ENCODE data around the gene KCNF1.
"Not testable (repeated sequence)": the region's sequence is repeated elsewhere in the genome, so short reads cannot be mapped to it uniquely, and the experiment has no call there.

KCNF1 gene

DNA sequence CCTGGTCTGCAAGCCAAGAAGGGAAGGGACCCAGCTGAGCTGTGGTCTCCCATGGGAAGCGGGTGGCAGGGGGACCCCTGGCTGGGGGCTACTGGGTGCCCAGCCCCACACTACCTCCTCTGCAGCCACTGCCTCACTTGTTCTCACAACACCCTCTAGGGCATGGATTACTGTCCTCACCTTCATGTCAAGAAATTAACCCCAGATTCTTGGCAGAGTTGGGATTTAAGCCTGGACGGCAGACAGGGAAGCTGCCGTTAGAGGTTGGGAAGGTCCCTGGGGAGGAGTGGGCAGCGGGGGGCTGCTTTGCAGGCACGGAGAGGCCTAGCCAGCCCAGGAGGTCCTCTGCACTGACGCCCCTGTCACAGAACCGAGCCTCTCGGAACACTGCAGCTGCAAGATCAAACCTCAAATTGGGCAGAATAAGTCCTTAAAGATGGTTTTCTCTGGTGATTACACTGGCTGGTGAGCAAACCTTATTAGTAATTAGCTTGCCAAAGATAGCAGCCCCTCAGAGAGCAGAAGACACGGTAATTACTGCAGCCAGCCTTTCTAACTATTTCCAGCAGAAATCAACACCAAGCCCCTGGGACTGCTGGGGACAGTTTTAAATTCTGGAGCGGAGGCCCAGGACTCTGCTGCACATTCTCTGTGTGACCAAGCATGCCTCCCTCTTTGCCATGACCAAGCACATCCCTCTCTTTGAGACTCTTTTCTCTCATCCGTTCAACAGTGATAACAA is 35.9 kb downstream of the KCNF1 start:
- DNase-seq: no peak

DNA sequence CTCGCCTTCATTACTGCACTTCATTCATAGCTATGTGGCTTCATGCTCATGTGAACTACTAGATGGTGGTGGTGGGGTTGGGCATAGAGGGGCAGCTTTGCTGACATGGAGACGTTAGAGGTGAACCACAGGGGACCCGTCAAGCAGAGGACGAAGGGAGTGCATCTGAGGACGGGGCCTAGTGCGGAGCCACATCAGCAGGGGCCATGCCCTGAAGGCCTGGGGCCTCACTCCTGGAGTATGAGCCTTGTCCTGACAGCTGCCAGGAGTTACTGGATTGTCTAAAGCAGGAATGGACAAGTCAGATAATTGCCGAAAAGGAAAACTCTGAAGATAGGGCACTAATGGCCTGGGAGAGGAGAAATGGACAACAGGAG is 36.4 kb downstream of the KCNF1 start:
- no peak for DNase-seq

DNA sequence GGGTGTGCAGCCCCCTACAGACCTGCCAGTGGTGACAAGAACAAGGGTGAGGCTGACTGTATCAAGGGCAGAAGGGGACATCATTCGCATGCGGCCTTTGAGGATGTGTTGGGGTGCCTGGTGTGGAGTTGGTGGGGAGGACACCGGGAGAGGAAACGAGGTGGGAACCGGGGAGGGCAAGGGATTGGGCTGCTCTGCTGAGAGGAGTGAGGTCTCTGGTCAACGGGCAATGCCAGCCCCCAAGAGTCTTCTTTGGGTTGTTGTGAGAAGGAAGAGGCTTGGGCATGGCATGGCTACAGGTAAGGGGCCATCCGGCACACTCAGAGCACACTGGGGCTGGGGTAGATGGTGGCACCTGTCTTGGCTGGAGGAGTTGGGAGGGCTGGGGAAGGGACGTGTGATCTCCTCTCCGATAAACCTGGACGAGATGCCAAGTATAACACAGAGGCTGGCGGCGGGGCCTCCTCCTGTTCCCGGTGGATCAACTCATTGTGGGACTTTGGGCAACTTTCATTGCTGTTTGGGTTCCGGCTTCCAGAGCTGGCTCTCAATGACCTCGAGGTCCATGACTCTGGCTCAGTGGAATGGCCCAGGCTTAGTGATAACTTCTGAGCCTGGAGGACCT is 37.0 kb downstream of the KCNF1 start:
- no peak for DNase-seq

DNA sequence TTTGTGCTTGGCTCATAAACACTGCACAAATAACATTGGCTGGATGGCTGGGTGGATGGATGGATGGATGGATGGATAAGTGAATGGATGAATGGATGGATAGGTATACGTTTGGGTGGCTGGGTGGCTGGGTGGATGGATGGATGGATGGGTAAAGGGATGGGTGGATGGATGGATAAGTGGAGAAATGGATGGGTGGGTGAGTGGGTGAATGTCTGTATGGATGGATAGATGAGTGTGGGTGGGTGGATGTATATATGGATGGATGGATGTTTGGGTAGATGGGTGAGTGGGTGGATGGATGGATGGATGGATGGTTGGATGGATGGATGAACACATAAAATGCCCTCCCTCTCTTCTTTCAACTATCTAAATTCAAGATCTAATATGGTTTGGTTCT is 38.1 kb downstream of the KCNF1 start:
- DNase-seq: no peak

DNA sequence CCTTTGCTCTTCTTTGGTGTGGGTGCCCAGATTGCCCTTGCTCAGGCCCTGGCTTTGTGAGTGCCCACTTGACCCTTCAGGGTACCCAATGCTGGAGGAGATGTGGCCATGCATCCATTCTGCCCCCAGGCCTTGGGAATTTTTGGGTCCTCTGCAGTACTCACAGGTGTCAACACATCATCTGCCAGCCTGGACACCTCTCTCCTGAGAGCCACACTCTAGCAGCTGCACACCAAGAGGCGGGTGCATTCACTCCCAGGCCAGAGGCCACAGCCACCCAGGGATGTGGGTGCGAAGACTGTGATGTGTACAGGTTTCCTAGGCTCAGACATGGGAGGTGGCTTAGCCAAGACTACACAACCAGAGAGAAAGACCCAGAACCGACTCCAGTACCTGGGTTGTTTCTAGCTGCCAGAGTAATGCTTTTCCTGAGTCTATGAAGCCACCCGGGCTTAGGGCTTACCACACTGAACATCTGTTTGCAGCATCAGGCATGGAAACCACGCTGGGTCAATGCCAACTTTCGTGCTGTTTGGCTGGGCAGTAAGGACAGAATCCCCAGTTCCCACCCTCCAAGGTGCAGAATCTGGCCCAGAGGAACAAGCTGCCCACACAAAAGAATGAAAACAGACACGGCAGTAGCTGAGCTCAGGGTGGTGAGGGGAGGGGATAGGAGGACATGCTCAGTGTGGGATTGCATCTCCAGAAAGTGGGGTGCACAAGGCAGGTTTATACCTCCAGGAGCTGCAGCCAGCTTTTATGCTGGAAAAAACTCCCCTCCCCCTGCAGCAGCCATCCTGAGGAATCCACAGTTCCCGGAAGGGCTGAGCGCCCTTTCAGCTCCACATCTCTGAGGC is 40.1 kb downstream of the KCNF1 start:
- DNase-seq: no peak

DNA sequence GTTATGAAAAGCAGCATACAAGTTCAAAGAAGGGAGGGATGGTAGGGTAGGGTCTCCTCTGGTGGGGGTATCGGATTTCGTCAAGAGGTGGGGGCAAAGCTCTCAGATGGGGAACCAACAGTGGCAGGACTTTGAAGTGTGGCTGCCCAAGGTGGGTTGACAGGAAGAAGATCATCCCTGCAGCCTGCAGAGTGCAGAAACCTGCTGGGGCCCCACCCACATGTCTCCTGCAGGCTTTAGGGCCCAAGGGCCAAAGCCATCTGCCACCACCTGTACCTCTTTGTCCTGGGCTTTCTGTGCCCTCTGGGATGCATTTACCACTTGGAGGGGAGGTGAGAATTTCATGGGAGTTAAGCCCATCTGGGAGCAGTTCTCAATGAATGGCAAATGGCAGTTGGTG is 42.7 kb downstream of the KCNF1 start:
- no peak for DNase-seq

DNA sequence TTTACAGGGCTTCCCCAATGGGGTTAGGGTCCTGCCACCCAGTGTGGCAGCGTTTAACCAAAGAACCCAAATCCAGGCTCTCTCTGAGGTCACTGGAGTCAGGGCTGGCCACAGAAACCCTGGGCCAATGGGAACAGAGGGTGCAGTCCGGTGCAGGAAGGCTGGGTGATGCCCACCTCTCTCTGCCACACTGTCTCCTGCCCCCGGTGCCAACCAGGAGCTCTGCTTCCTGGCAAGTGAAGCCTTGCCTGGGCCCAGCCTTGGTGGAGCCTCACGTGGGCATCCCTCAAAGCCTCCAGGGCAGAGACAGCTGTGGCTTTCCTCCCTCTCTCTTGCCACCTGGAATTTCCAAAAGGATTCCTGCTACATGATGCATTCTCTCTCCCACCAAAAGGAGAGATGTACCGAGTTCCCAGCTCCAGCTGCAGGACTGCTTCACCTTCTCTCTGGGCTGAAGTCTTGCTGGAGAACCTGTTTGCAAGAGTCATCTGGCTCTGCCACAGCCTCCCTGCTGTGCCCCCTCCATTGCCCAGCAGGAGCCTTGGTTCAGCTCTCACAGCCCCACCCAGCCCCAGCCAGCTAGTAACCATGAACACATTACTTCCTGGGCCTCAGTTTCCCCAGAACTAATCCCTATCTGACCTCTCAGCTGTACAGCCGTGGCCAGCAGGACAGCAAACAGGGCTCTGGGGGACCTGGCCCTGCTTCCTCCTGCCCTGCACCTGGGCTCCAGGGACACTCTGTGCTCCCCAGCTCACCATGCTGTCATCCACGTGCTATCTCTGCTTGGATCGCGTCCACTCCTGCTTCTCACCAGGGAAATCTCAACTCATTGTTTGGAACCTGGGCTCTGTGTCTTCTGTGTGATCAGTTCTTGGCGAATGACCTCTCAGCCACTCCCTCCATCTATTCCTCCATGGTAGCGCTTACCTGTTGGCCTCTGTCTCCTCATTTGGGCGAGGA is 43.4 kb downstream of the KCNF1 start:
- DNase-seq: no peak

DNA sequence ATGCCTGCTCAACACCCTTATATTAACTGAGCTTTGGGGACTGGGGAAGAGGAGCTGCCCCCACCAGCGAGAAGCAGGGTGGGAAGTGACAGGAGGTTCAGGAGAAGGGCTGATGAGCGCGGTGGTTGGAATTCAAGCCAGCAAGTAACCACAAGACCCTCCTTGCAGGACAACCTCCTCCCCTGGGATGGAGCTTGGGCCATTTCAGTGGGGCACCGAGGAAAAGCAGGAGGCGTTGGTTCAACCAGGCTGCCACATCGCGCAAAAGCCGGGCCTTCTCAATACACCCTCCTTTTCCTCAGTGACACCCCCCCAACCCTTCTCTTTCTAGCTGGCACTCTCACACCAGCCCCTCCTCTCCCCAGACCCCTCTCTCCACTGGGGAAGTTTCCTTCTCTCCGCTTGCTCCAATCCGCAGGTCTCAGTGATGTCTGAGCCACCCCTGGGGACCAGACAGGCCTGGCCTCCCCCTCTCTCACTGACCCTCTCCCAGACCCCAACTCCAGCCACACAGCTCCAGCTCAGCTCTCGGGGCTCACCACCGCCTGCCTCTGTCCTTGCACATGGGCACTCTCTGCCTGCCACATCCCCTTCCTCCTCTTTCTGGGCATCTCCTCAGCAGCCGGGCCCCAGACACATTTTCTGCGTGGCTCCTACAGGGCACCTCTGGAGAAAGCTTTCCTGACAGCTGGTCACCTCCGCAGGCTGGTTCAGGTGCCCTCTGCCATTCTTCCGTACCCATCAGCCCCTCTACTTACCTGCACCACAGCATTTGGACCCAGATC is 44.5 kb downstream of the KCNF1 start:
- DNase-seq: no peak

DNA sequence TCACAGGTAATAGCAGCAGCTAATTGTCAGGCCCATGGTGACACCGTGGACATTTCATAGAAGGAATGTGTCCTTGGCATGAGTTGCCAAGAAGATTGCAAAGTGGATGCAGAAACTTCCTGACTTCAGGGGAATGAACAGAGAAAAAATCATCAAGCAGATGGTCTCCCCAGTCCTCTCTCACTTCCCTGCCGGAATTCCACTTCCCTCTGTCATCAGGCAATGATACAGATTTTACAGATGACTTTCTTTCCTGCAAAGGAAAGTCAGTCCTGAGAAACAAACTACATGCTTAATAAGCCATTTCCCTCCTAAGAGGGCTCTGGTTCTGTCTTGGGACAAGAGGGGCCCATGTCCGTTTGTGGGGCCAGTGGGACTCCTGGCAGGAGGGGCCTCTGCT is 45.7 kb downstream of the KCNF1 start:
- no peak for DNase-seq

DNA sequence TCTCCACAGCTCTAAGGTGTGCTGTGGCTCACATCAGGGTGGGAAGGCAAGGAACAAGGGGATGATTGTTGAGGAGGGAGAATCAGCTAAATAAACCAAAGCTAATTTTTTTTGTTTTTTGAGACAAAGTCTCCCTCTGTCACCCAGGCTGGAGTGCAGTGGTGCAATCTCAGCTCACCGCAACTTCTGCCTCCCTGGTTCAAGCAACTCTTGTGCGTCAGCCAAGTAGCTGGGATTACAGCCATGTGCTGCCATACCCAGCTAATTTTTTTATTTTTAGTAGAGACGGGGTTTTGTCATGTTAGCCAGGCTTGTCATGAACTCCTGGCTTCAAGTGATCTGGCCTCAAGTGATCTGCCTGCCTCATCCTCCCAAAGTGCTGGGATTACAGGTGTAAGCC is 46.7 kb downstream of the KCNF1 start:
- DNase-seq: not testable (repeated sequence)

DNA sequence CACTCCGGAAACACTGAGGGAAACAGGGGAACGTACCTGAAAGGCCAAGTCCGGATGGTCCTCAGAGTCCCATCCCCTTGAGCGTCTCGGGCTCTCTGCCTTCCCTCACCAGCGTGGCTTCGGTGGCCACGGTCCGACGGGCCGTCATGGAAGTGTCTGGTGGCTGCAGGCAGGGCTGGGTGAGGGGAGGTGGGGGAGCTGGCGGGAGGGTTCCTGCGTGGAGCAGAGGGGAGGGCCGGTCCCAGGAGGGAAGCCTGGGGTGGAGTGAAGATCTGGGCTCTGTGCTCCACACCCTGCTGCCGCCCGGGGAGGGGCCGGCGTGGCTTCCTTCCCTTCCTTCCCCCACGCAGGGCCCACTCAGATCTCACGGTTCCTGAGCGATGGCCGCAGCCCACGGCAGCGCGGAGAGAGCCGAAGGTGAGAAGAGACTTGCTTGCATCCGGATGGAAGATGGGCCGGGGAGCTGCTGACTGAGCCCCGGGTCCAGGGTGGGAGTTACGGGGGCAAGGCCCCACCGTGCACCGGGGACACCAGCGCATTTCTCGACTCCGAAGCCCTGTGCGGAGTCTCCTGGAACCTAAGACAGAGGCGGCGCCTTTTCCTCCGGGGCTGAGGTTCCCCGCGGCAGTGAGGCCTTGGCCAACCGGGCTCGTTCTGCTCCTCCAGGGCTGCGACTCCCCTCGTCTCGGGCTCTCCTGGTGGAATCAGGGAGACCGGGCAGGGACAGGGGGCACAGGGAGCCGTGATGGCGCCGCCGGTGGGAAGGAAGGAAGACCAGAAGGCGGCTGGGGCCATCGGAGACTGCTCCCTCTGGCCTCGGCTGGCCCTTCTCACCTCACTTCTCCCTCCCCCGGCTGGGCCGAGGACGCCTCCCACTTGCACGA is 49.1 kb downstream of the KCNF1 start:
- no peak for DNase-seq

DNA sequence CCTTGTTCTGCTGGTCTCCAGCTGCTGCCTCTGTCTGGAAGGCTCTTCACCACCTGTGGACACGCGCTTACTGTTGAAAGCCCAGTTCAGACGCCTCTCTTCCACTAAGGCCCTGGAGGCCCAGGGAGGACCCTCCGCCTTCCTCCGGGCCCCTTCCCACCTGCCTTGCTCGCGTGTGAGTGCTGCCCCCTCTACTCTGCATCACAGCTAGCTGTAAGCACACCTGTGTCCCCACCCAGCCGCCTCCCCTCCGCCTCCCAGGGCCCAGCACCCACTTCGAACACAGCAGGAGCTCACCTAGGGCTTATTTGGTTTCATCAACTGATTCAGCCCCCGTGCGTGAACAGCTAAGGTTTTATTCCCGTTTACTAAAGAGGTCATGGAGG is 49.7 kb downstream of the KCNF1 start:
- DNase-seq: no peak

DNA sequence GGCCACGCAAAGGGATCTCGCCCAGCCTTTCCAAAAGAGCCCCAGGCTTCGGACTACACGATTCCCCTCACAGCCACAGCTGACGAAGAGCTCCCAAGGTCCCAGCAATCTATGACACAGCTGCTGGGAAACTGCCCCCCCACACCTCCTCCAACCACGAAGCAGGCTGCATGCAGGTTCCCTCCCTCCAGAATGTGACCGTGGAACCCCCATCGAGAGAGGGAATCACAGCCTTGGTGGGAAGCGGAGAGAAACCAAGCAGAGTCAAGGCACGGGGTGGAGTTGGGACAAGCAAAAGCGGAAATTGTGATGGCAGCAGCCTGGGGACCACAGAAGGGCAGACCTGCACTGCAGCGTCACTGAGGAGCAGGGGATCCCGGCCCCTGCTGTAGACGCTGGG is 50.3 kb downstream of the KCNF1 start:
- DNase-seq: no peak

DNA sequence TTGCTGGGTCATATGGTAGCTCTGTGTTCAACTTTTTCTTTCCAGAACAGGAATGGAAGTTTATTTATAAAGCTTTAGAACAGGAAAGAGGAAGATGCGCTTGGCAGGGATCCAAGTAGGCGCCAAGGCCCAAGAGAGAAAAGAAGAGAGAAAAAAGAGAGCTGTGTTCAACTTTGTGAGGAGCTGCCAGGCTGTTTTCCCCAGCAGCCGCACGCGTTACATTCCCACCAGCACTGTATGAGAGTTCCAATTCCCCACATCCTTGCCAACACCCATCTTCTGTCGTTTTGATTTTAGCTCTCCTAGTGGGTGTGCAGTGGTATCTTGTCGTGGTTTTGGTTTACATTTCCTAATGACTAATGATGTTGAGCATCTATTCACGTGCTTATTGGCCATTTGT is 51.4 kb downstream of the KCNF1 start:
- no peak for DNase-seq
